ENCODE data around the gene KRT85.

GRCh38 chr12:52377266-52377665, 10.0 kb upstream of the KRT85 start:
- TF ChIP-seq CTCF (IDR thresholded peaks at IDR 0.05) (no peak), EP300 (IDR thresholded peaks at IDR 0.05) (no peak)

All from esophagus muscularis mucosa (tissue), 3 donors.